GM18858 (cell line): ENCODE measurements around the gene DPEP2.
"Not testable (repeated sequence)": the region's sequence is repeated elsewhere in the genome, so short reads cannot be mapped to it uniquely, and the experiment has no call there.

Experiments
- ATAC-seq: cut with Tn5 transposase; IDR thresholded peaks from one replicate; pipeline ENCODE4 v1.9.1; 2021; ENCODE audit not compliant: unreplicated experiment

DPEP2 gene

GRCh38 chr16:68005786-68006286, 6.6 kb upstream of the DPEP2 start:
- ATAC-seq, result no peak

- ATAC-seq, result no peak
These were observed 5.9 kb upstream of the DPEP2 start for GRCh38 chr16:68005211-68005610.

GRCh38 chr16:68003031-68003430, 3.7 kb upstream of the DPEP2 start:
- no peak for ATAC-seq

- ATAC-seq, result no peak
These were observed 1.2 kb upstream of the DPEP2 start for GRCh38 chr16:68000450-68000849.

GRCh38 chr16:67999985-68000384, 701 bp upstream of the DPEP2 start:
- no peak for ATAC-seq

- ATAC-seq, result not testable (repeated sequence)
These were observed 979 bp downstream of the DPEP2 start for GRCh38 chr16:67998231-67998778.

- ATAC-seq, result no peak
These were observed 2.6 kb downstream of the DPEP2 start for GRCh38 chr16:67996666-67997065.

- no peak for ATAC-seq
These were observed 3.9 kb downstream of the DPEP2 start for GRCh38 chr16:67995423-67995822.

GRCh38 chr16:67994040-67994408, 5.3 kb downstream of the DPEP2 start:
- not testable (repeated sequence) for ATAC-seq

- ATAC-seq, result peak; percentile 58
These were observed 5.9 kb downstream of the DPEP2 start for GRCh38 chr16:67993207-67994039.

- no peak for ATAC-seq
These were observed 6.5 kb downstream of the DPEP2 start for GRCh38 chr16:67992661-67993206.

- ATAC-seq, result no peak
These were observed 9.3 kb downstream of the DPEP2 start for GRCh38 chr16:67990018-67990386.

- no peak for ATAC-seq
These were observed 9.8 kb downstream of the DPEP2 start for GRCh38 chr16:67989322-67990017.

GRCh38 chr16:67988675-67989074, 10.6 kb downstream of the DPEP2 start:
- ATAC-seq, result no peak

GRCh38 chr16:67987460-67988160, 11.7 kb downstream of the DPEP2 start:
- no peak for ATAC-seq

- no peak for ATAC-seq
These were observed 12.3 kb downstream of the DPEP2 start for GRCh38 chr16:67986949-67987348.

- no peak for ATAC-seq
These were observed 17.1 kb downstream of the DPEP2 start for GRCh38 chr16:67982011-67982696.

- no peak for ATAC-seq
These were observed 19.2 kb downstream of the DPEP2 start, which contains the start of gene DPEP3 for GRCh38 chr16:67979955-67980678. Gene DPEP3 (minus strand): TSS chr16:67980499. CDS start chr16:67980380, 119 bp downstream.

GRCh38 chr16:67977469-67978227, 21.6 kb downstream of the DPEP2 start:
- no peak for ATAC-seq
